ENCODE results near the gene USP3.

Gene USP3

GRCh38 chr15:63504247-63504978 is at the start of gene USP3:
TSS of gene USP3 (plus strand) at chr15:63504593. CDS start at chr15:63504740, 147 bp downstream.
- peak; percentile 90 for DNase-seq

- DNase-seq = no peak
Observed at GRCh38 chr15:63456258-63456657, 48.1 kb upstream of the USP3 start.

GRCh38 chr15:63457379-63457778 is 47.0 kb upstream of the USP3 start:
- no peak for DNase-seq

- DNase-seq = no peak
Observed at GRCh38 chr15:63458026-63458425, 46.4 kb upstream of the USP3 start.

GRCh38 chr15:63458794-63459395 is 45.5 kb upstream of the USP3 start:
- no peak for DNase-seq

GRCh38 chr15:63460210-63461155 is 43.9 kb upstream of the USP3 start:
- DNase-seq = no peak

GRCh38 chr15:63461230-63461985 is 43.0 kb upstream of the USP3 start:
- DNase-seq = no peak

GRCh38 chr15:63462088-63462487 is 42.3 kb upstream of the USP3 start:
- DNase-seq = no peak

GRCh38 chr15:63463036-63463435 is 41.4 kb upstream of the USP3 start:
- no peak for DNase-seq

- DNase-seq = no peak
Observed at GRCh38 chr15:63463793-63464192, 40.6 kb upstream of the USP3 start.

- DNase-seq = no peak
Observed at GRCh38 chr15:63465104-63465503, 39.3 kb upstream of the USP3 start.

- peak; percentile 10 for DNase-seq
Observed at GRCh38 chr15:63466378-63467192, 37.8 kb upstream of the USP3 start.

GRCh38 chr15:63469190-63469589 is 35.2 kb upstream of the USP3 start:
- no peak for DNase-seq

GRCh38 chr15:63469984-63470383 is 34.4 kb upstream of the USP3 start:
- DNase-seq = no peak

GRCh38 chr15:63473007-63473748 is 31.2 kb upstream of the USP3 start:
- DNase-seq = no peak

GRCh38 chr15:63473749-63473998 is 30.7 kb upstream of the USP3 start:
- DNase-seq = no peak

GRCh38 chr15:63473999-63474809 is 30.2 kb upstream of the USP3 start:
- DNase-seq = peak; percentile 54

- no peak for DNase-seq
Observed at GRCh38 chr15:63474810-63475316, 29.5 kb upstream of the USP3 start.

GRCh38 chr15:63475707-63476106 is 28.7 kb upstream of the USP3 start:
- no peak for DNase-seq

GRCh38 chr15:63476229-63476632 is 28.2 kb upstream of the USP3 start:
- DNase-seq = no peak
